Tibial artery (tissue), 4 donors: ENCODE measurements around the gene MX2.

Source experiments
- DNase-seq, 2 donors: peaks; one replicate each; pipeline ENCODE4 v3.0.0-alpha.2; 2019
- H3K27ac ChIP-seq, 2 donors: fragments of 200-600 bp; sonication (generic) in 1 of 2; 1 replicate in 1 of 2; 2 replicates in 1 of 2; pipeline ENCODE4 v1.5.1; 2018 to 2019; ENCODE audit warnings: mild to moderate bottlenecking in 1 of 2
- H3K27me3 ChIP-seq, 2 donors: fragments of 200-600 bp; sonication (generic) in 1 of 2; one replicate each; pipeline versions ENCODE4 v1.5.1 to v1.6.0; 2016 to 2019
- H3K36me3 ChIP-seq, 3 donors: fragments of 200-600 bp; sonication (generic) in 2 of 3; one replicate each; pipeline ENCODE4 v1.5.1; 2016 to 2019; ENCODE audit warnings: mild to moderate bottlenecking in 2 of 3
- H3K4me1 ChIP-seq, 4 donors: fragments of 200-600 bp; sonication (generic) in 2 of 4; 1 replicate in 3 of 4; 2 replicates in 1 of 4; pipeline ENCODE4 v1.5.1; 2016 to 2019
- H3K4me3 ChIP-seq, 2 donors: fragments of 200-600 bp; sonication (generic) in 1 of 2; 1 replicate in 1 of 2; 2 replicates in 1 of 2; pipeline ENCODE4 v1.5.1; 2018 to 2019; ENCODE audit warnings: mild to moderate bottlenecking in 2 of 2
- H3K9me3 ChIP-seq, 3 donors: fragments of 200-600 bp; sonication (generic) in 1 of 3; one replicate each; pipeline ENCODE4 v1.5.1; 2016 to 2019
- CTCF ChIP-seq, 2 experiments: fragments of 200-600 bp in 1 of 2; fragments of 450-650 bp in 1 of 2; IDR thresholded peaks; one replicate each; pipeline ENCODE4 v1.5.1; 2017 to 2019; ENCODE audit warnings: antibody characterized with exemption in 2 of 2, mild to moderate bottlenecking in 1 of 2, moderate library complexity in 1 of 2
- intact Hi-C: fragments of 100-400 bp; cut with DNase I; formaldehyde crosslinking; loops from one replicate; pipeline ENCODE4 v1.15.0; 2023; ENCODE audit warnings: low total_unique reads

Gene MX2

GRCh38 chr21:41368735-41369104 is 6.9 kb downstream of the MX2 start:
- no peaks in the 10 kb centered on the region for H3K27me3 ChIP-seq
- TF ChIP-seq CTCF (IDR thresholded peaks at IDR 0.05): no peak
- peaks cover 0 to 13% (median 11%) of the 10 kb centered on the region in 4 donors for H3K4me1 ChIP-seq
- no peaks in the 10 kb centered on the region for H3K9me3 ChIP-seq
- intact Hi-C loops: no loop called here
- no peak overlapping the region for H3K27ac ChIP-seq
- no peaks in the 10 kb centered on the region for H3K36me3 ChIP-seq
- peak overlapping the region; percentile 35 to 52 for H3K4me3 ChIP-seq
- DNase-seq: peak in 1 of 2 donors; percentile 39

- no peaks in the 10 kb centered on the region for H3K36me3 ChIP-seq
- H3K27ac ChIP-seq: no peak overlapping the region
- H3K4me1 ChIP-seq: peaks cover 0 to 13% (median 11%) of the 10 kb centered on the region in 4 donors
- H3K9me3 ChIP-seq: no peaks in the 10 kb centered on the region
- intact Hi-C loops: no loop called here
- peak in 1 of 2 donors; percentile 66 for DNase-seq
- TF ChIP-seq CTCF (IDR thresholded peaks at IDR 0.05): no peak
- H3K4me3 ChIP-seq: peak overlapping the region; percentile 35 to 52
- no peaks in the 10 kb centered on the region for H3K27me3 ChIP-seq
These were observed 7.5 kb downstream of the MX2 start for GRCh38 chr21:41369105-41369919.

GRCh38 chr21:41369920-41370839 is 8.4 kb downstream of the MX2 start:
- no peak overlapping the region for H3K27ac ChIP-seq
- no peaks in the 10 kb centered on the region for H3K36me3 ChIP-seq
- no peaks in the 10 kb centered on the region for H3K27me3 ChIP-seq
- peak overlapping the region; percentile 35 to 52 for H3K4me3 ChIP-seq
- TF ChIP-seq CTCF (IDR thresholded peaks at IDR 0.05): no peak
- H3K9me3 ChIP-seq: no peaks in the 10 kb centered on the region
- intact Hi-C loops: no loop called here
- peaks cover 0 to 13% (median 11%) of the 10 kb centered on the region in 4 donors for H3K4me1 ChIP-seq
- peak in 1 of 2 donors; percentile 64 for DNase-seq

- DNase-seq: peak in 1 of 2 donors; percentile 41
- Histone ChIP-seq H3K27ac (no peak overlapping the region), H3K27me3 (no peaks in the 10 kb centered on the region), H3K4me1 (peaks cover 0 to 13% (median 11%) of the 10 kb centered on the region in 4 donors), H3K4me3 (no peak overlapping the region), H3K9me3 (no peaks in the 10 kb centered on the region), H3K36me3 (no peaks in the 10 kb centered on the region)
- TF ChIP-seq CTCF (IDR thresholded peaks at IDR 0.05): no peak
- intact Hi-C loops: no loop called here
These were observed 9.2 kb downstream of the MX2 start for GRCh38 chr21:41370840-41371684.

- Histone ChIP-seq H3K27ac (no peak overlapping the region), H3K4me1 (peaks cover 0 to 13% (median 11%) of the 10 kb centered on the region in 4 donors), H3K36me3 (no peaks in the 10 kb centered on the region), H3K4me3 (no peak overlapping the region), H3K9me3 (no peaks in the 10 kb centered on the region), H3K27me3 (no peaks in the 10 kb centered on the region)
- intact Hi-C loops: no loop called here
- TF ChIP-seq CTCF (IDR thresholded peaks at IDR 0.05): no peak
- DNase-seq: no peak
These were observed 9.8 kb downstream of the MX2 start for GRCh38 chr21:41371685-41372030.
